Measurements from ENCODE around the gene LRRC41. TPM values are rescaled to one million over a fixed set of nuclear protein-coding genes. Genes with fewer than 3 reads are reported as not detected.

LRRC41 gene
- 66.5 and 72.8 TPM in 2 replicates for total RNA-seq

GRCh38 chr1:46303038-46303871, at the start of gene LRRC41, which contains the start of gene UQCRH:
TSS of gene LRRC41 (minus strand) at chr1:46303616. CDS start at chr1:46303322, 294 bp downstream.
TSS of gene UQCRH (plus strand) at chr1:46303698. CDS start at chr1:46303767, 69 bp downstream.

GRCh38 chr1:46340404-46341221, 37.2 kb upstream of the LRRC41 start, which contains the start of gene NSUN4:
TSS of gene NSUN4 (plus strand) at chr1:46340807. CDS start at chr1:46340827, 20 bp downstream.

GRCh38 chr1:46247436-46248121, 55.8 kb downstream of the LRRC41 start, which contains the start of gene RAD54L:
TSS of gene RAD54L (plus strand) at chr1:46247763. CDS start at chr1:46248406, 643 bp downstream.

Other genes with a start within 250 kb of the LRRC41 start
- gene PIK3R3, start 171.0 kb downstream of the LRRC41 start, total RNA-seq, result 9.4 and 10.9 TPM in 2 replicates
- 0.79 and 1.6 TPM in 2 replicates for gene TSPAN1, start 128.5 kb downstream of the LRRC41 start, total RNA-seq
- not detected in 2 replicates for gene P3R3URF, start 127.1 kb downstream of the LRRC41 start, total RNA-seq
- gene POMGNT1, start 105.2 kb downstream of the LRRC41 start, total RNA-seq, result 50.7 and 59.7 TPM in 2 replicates
- 7.5 and 9.1 TPM in 2 replicates for gene LURAP1, start 100.3 kb downstream of the LRRC41 start, total RNA-seq
- gene RAD54L, start 55.9 kb downstream of the LRRC41 start, total RNA-seq, result 1.5 and 4.0 TPM in 2 replicates
- gene UQCRH, start 82 bp upstream of the LRRC41 start, total RNA-seq, result 763 and 780 TPM in 2 replicates
- 10.5 and 12.7 TPM in 2 replicates for gene NSUN4, start 37.2 kb upstream of the LRRC41 start, total RNA-seq
- gene FAAH, start 90.7 kb upstream of the LRRC41 start, total RNA-seq, result 0.37 and 0.92 TPM in 2 replicates
- gene DMBX1, start 186.2 kb upstream of the LRRC41 start, total RNA-seq, result not detected in 2 replicates
- not detected in 2 replicates for gene KNCN, start 248.0 kb upstream of the LRRC41 start, total RNA-seq

All from aortic smooth muscle cell (primary cell).